ENCODE measurements around the gene CTSG. TPM values are rescaled to one million over a fixed set of nuclear protein-coding genes. Genes with fewer than 3 reads are reported as not detected.
"Not testable (repeated sequence)": the region's sequence is repeated elsewhere in the genome, so short reads cannot be mapped to it uniquely, and the experiment has no call there.

CTSG gene
- total RNA-seq, 4 donors from 2014 or later, result 1.9 to 4.0 TPM; not detected in 2

- TF ChIP-seq, protein P1, sequence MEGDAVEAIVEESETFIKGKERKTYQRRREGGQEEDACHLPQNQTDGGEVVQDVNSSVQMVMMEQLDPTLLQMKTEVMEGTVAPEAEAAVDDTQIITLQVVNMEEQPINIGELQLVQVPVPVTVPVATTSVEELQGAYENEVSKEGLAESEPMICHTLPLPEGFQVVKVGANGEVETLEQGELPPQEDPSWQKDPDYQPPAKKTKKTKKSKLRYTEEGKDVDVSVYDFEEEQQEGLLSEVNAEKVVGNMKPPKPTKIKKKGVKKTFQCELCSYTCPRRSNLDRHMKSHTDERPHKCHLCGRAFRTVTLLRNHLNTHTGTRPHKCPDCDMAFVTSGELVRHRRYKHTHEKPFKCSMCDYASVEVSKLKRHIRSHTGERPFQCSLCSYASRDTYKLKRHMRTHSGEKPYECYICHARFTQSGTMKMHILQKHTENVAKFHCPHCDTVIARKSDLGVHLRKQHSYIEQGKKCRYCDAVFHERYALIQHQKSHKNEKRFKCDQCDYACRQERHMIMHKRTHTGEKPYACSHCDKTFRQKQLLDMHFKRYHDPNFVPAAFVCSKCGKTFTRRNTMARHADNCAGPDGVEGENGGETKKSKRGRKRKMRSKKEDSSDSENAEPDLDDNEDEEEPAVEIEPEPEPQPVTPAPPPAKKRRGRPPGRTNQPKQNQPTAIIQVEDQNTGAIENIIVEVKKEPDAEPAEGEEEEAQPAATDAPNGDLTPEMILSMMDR (IDR thresholded peaks at IDR 0.05), result no peak
- no peak for TF ChIP-seq POLR2A (IDR thresholded peaks at IDR 0.05)
- H3K36me3 ChIP-seq, result no peaks in the 10 kb centered on the region
- H3K9me3 ChIP-seq, result no peaks in the 10 kb centered on the region
- no peak overlapping the region for H3K4me3 ChIP-seq
- no peak overlapping the region for H3K27ac ChIP-seq
- no peak for DNase-seq
- no peaks in the 10 kb centered on the region for H3K4me1 ChIP-seq
- intact Hi-C loops (cut with DNase I; ENCODE audit: low total_unique reads), result no loop called here
- no peaks in the 10 kb centered on the region for H3K27me3 ChIP-seq
These were observed 40.3 kb downstream of the CTSG start for GRCh38 chr14:24535737-24536136.

GRCh38 chr14:24534286-24534685, 41.8 kb downstream of the CTSG start:
- Histone ChIP-seq H3K4me1 (no peaks in the 10 kb centered on the region), H3K27me3 (no peaks in the 10 kb centered on the region), H3K36me3 (no peaks in the 10 kb centered on the region), H3K9me3 (no peaks in the 10 kb centered on the region), H3K4me3 (no peak overlapping the region), H3K27ac (no peak overlapping the region)
- no peak for TF ChIP-seq POLR2A (IDR thresholded peaks at IDR 0.05)
- TF ChIP-seq, protein P1 (IDR thresholded peaks at IDR 0.05), result no peak
- intact Hi-C loops (cut with DNase I; ENCODE audit: low total_unique reads), result no loop called here
- no peak for DNase-seq

- H3K27ac ChIP-seq; DNase-seq; H3K4me3 ChIP-seq; H3K9me3 ChIP-seq; H3K27me3 ChIP-seq; intact Hi-C loops (cut with DNase I; ENCODE audit: low total_unique reads); H3K36me3 ChIP-seq; H3K4me1 ChIP-seq: not testable (repeated sequence)
These were observed 50.0 kb downstream of the CTSG start for GRCh38 chr14:24525877-24526620.

Other genes starting within 250 kb of the CTSG start
- gene ADCY4, start 241.2 kb downstream of the CTSG start, total RNA-seq, result 100 to 1,000 TPM in 2 of 4 donors, 10 to 100 TPM in 2; 22.8 to 138 (median 86.1) TPM
- gene RIPK3, start 236.3 kb downstream of the CTSG start, total RNA-seq, result 100 to 1,000 TPM in 1 of 4 donors, 1 to 10 TPM in 2, under 1 TPM in 1; 0.29 to 123 (median 6.0) TPM
- gene NFATC4, start 208.1 kb downstream of the CTSG start, total RNA-seq, result 100 to 1,000 TPM in 1 of 4 donors, 10 to 100 TPM in 3; 25.6 to 187 (median 86.4) TPM
- gene NYNRIN, start 177.2 kb downstream of the CTSG start, total RNA-seq, result 10 to 100 TPM in 3 of 4 donors, 1 to 10 TPM in 1; 4.9 to 51.1 (median 27.3) TPM
- 1 to 10 TPM in 3 of 4 donors, not detected in 1; 1.3 to 3.3 (median 3.2) TPM for gene CBLN3, start 146.6 kb downstream of the CTSG start, total RNA-seq
- 10 to 100 TPM; 16.5 to 88.6 (median 66.1) TPM for gene KHNYN, start 146.3 kb downstream of the CTSG start, total RNA-seq
- gene SDR39U1, start 133.5 kb downstream of the CTSG start, total RNA-seq, result 10 to 100 TPM; 12.8 to 87.5 (median 33.0) TPM
- not detected for gene CMA1, start 68.0 kb downstream of the CTSG start, total RNA-seq
- 1 to 10 TPM in 1 of 4 donors, under 1 TPM in 1, not detected in 2; 0.82 to 2.3 TPM for gene GZMH, start 33.4 kb upstream of the CTSG start, total RNA-seq
- gene GZMB, start 57.9 kb upstream of the CTSG start, total RNA-seq, result 100 to 1,000 TPM in 1 of 4 donors, 1 to 10 TPM in 1, not detected in 2; 2.8 to 122 TPM